Osteocyte (in vitro differentiated cells): ENCODE measurements around the gene PSMC1. TPM values are rescaled to one million over a fixed set of nuclear protein-coding genes. Genes with fewer than 3 reads are reported as not detected.

Source experiments
- DNase-seq: peaks from one replicate; pipeline ENCODE4 v3.0.0; 2021; ENCODE audit warnings: mixed read lengths; ENCODE audit not compliant: unreplicated experiment; ENCODE audit errors: extremely low spot score
- H3K27ac Mint-ChIP-seq: one replicate; pipeline ENCODE4 v1.8.0; 2021; ENCODE audit warnings: mild to moderate bottlenecking, mixed read lengths; ENCODE audit not compliant: unreplicated experiment
- H3K27me3 Mint-ChIP-seq: one replicate; pipeline ENCODE4 v1.8.0; 2021; ENCODE audit warnings: mixed read lengths; ENCODE audit not compliant: unreplicated experiment
- H3K36me3 Mint-ChIP-seq: one replicate; pipeline ENCODE4 v1.8.0; 2021; ENCODE audit warnings: mixed read lengths; ENCODE audit not compliant: unreplicated experiment
- H3K4me1 Mint-ChIP-seq: one replicate; pipeline ENCODE4 v1.8.0; 2021; ENCODE audit warnings: mixed read lengths; ENCODE audit not compliant: unreplicated experiment
- H3K4me3 Mint-ChIP-seq: one replicate; pipeline ENCODE4 v1.8.0; 2021; ENCODE audit warnings: mild to moderate bottlenecking, moderate library complexity, mixed read lengths; ENCODE audit not compliant: unreplicated experiment
- H3K9me3 Mint-ChIP-seq: one replicate; pipeline ENCODE4 v1.8.0; 2021; ENCODE audit warnings: mixed read lengths; ENCODE audit not compliant: unreplicated experiment
- CTCF ChIP-seq: fragments of 200-600 bp; sonication (generic); IDR thresholded peaks from 2 replicates; pipeline ENCODE4 v1.5.0; 2021; ENCODE audit warnings: antibody characterized with exemption, mild to moderate bottlenecking, moderate library complexity
- total RNA-seq: library from RNA; stranded (reverse); gene quantifications from 2 replicates; pipeline ENCODE4 v1.2.1, GENCODE V29; 2021

Gene PSMC1
- total RNA-seq, 1 donor from 2014 or later, result 104 TPM

GRCh38 chr14:90297876-90298629 is 41.7 kb downstream of the PSMC1 start:
- Mint-ChIP-seq H3K4me1 (peaks cover 9% of the 10 kb centered on the region), H3K4me3 (no peak overlapping the region), H3K27ac (no peak overlapping the region), H3K9me3 (no peaks in the 10 kb centered on the region), H3K27me3 (no peaks in the 10 kb centered on the region), H3K36me3 (peaks cover 20% of the 10 kb centered on the region)
- TF ChIP-seq CTCF, result no peak
- DNase-seq, result no peak

- no peak for TF ChIP-seq CTCF
- H3K27me3 Mint-ChIP-seq, result no peaks in the 10 kb centered on the region
- no peaks in the 10 kb centered on the region for H3K9me3 Mint-ChIP-seq
- DNase-seq, result no peak
- H3K4me3 Mint-ChIP-seq, result no peak overlapping the region
- H3K4me1 Mint-ChIP-seq, result peaks cover 9% of the 10 kb centered on the region
- H3K36me3 Mint-ChIP-seq, result peaks cover 20% of the 10 kb centered on the region
- H3K27ac Mint-ChIP-seq, result no peak overlapping the region
Measured at GRCh38 chr14:90299408-90299807, 43.1 kb downstream of the PSMC1 start.

- Mint-ChIP-seq H3K9me3 (no peaks in the 10 kb centered on the region), H3K36me3 (peaks cover 20% of the 10 kb centered on the region), H3K4me1 (peaks cover 9% of the 10 kb centered on the region), H3K27me3 (no peaks in the 10 kb centered on the region), H3K4me3 (no peak overlapping the region), H3K27ac (peak overlapping the region; percentile 15)
- no peak for DNase-seq
- no peak for TF ChIP-seq CTCF
Measured at GRCh38 chr14:90300611-90301047, 44.3 kb downstream of the PSMC1 start.

GRCh38 chr14:90301122-90301521 is 44.8 kb downstream of the PSMC1 start:
- H3K27ac Mint-ChIP-seq, result peak overlapping the region; percentile 17
- H3K9me3 Mint-ChIP-seq, result no peaks in the 10 kb centered on the region
- DNase-seq, result no peak
- no peak for TF ChIP-seq CTCF
- no peak overlapping the region for H3K4me3 Mint-ChIP-seq
- H3K27me3 Mint-ChIP-seq, result no peaks in the 10 kb centered on the region
- H3K36me3 Mint-ChIP-seq, result peaks cover 20% of the 10 kb centered on the region
- H3K4me1 Mint-ChIP-seq, result peaks cover 7% of the 10 kb centered on the region

GRCh38 chr14:90301668-90302090 is 45.3 kb downstream of the PSMC1 start:
- TF ChIP-seq CTCF, result peak; percentile 67
- no peak overlapping the region for H3K4me3 Mint-ChIP-seq
- H3K4me1 Mint-ChIP-seq, result peaks cover 4% of the 10 kb centered on the region
- peaks cover 14% of the 10 kb centered on the region for H3K36me3 Mint-ChIP-seq
- no peaks in the 10 kb centered on the region for H3K9me3 Mint-ChIP-seq
- H3K27ac Mint-ChIP-seq, result peak overlapping the region; percentile 48
- H3K27me3 Mint-ChIP-seq, result no peaks in the 10 kb centered on the region
- no peak for DNase-seq
